Fibroblast of skin of left biceps (primary cell): ENCODE measurements around the gene MBNL1.
"Not testable (repeated sequence)": the region's sequence is repeated elsewhere in the genome, so short reads cannot be mapped to it uniquely, and the experiment has no call there.

Experiments
- DNase-seq, 2 experiments: peaks; one replicate each; pipeline ENCODE4 v3.0.0-alpha.2; 2013; ENCODE audit warnings: low read depth in 2 of 2

Gene MBNL1

DNA sequence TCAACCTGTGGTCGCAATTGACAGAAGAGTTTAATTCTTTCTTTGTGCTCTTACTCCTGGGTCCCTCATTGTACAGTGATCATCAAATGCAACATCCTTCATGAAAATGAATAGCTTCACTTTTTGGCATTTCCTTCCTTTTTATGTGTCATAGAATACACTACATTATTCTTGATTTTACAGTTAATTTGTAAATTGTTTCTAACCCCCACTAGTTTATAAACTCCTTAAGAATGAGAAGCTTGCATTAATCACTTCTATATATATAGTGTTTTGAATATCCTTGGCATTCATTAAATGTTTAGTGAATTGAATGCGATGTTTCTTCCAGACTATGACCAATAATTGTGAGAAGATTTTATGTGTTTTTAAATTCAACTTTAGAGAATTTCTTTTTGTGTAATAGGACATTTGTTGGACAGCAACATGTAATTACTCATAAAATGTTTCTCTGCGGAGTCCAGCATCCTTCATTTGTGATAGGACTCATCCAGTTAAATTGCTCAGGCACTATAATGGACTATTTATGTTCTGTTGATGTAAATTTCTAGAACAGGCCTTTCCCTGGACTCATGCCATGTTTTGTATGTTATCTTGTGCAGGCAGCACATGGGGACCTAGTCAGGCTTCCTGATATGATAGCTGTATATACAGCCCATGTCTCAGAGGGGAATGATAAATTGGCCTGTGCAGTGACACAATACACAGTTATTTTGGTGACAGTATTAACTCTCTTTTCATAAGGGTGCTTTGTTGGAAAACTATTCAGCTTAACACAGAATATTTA, 51.3 kb downstream of the MBNL1 start:
- DNase-seq, result no peak

- DNase-seq, result no peak
Measured at GRCh38 chr3:152321200-152321954, 52.6 kb downstream of the MBNL1 start.

DNA sequence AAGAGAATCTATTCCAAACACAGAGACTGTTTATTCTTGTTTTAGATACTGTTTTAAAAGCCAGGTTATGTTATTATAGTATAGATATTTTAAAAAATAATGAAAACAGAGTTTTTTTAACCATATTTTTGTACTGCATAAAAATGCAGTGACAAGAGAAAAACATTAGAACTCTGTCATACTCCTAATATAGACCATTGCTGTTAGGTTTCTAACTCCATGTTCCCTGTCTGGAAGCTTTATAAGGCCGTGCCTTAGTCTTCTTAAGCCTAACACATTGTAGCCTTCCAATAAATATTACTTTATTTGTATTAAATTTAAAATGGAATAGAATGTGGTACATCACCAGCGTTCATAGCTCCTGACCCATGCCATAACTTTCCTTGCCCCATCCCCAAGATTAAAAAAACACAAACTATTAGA, 53.2 kb downstream of the MBNL1 start:
- DNase-seq, result no peak

GRCh38 chr3:152322756-152323155, 54.0 kb downstream of the MBNL1 start:
- DNase-seq, result no peak

DNA sequence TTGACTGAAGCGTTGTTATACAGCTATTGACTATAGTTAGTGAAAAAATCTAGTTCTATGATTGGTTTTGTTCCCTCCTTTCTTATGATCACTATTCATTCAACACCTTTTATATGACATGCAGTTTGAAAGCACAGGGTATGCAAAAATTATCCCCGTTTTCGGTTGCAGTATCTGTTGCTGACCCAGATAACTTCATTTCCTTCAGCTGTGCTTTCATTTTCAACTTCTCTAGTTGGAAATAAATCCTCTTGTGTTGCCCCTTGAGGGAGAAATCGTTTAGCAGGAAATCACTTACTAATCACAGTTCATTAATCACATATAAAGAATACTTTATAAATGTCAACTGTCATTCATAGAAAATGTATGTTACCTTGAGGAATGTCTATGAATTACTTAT, 55.1 kb downstream of the MBNL1 start:
- no peak for DNase-seq

DNA sequence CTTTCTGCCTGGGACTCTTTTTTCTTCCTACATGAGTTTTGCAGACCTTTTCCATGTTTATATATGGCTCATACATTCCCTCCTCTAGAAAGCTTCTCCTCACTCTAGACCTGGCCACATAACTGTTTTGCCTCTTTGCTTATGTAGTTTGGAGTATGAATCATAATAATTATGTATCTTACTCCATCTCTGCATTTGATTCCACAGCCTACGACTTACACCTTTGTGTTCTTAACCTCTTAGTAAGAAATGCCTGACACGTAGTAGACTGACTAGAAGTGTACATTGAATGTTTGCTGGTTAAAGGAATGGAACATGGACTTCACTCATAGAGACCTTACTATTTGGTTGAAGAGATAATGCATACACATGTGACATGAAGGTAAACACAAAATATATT, 56.4 kb downstream of the MBNL1 start:
- no peak for DNase-seq

DNA sequence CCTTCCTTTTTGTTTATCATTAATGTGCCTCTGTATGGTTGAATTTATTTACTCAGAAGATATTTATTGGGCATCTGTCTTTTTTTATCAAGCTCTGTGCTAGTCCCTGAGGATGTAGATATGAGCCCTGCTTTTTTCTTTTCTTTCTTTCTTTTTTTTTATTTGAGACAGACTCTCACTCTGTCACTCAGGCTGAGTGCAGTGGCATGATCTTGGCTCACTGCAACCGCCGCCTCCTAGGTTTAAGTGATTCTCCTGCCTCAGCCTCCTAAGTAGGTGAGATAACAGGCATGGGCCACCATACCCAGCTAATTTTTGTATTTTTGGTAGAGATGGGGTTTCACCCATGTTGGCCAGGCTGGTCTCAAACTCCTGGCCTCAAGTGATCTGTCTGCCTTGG, 58.5 kb downstream of the MBNL1 start:
- no peak for DNase-seq

DNA sequence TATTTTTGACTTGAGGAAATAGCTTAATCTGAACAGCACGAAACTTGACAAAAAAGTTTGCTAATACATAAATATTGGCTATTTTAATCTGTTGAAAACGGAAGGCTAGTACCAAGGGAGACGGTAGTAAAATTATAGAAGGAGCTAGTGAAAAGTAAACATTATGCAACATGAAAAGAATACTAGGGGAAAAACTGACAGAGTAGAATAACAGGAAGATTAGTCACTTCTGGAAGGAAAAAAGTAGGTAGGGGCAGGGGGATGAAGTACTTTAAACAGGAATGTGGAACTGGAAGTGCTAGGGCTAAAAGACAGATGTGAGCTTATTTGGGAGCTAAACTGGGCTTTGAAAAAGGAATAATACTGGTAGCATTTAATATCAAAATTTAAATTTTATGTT, 60.1 kb downstream of the MBNL1 start:
- DNase-seq, result peak; percentile 63 to 67

GRCh38 chr3:152330559-152330958, 61.8 kb downstream of the MBNL1 start:
- no peak for DNase-seq

DNA sequence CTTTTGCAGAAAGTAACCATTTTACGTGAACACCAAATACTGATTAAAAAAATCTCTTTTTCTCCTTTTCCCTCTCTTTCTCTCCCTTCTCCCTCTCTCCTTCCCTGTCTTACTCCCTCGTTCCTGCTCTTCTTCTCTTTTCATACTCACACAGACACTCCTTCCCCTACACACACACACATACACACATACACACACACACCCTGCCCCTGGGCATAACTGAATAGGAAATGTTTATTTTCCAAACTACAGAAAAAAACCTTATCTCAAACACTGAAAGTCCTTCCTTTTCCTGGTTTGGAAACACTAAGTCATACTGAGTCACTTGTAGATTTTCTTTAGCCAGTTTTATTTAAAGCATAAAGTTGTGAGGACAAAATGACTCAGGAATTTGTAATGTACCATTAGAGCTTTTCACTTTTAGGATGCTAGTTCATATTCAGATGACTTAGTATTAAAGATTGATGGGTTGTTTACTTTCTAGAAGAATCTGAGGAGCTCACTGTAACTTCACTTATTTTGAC, 62.4 kb downstream of the MBNL1 start:
- peak in 1 of 2 experiments; percentile 25 for DNase-seq

- DNase-seq, result no peak
Measured at GRCh38 chr3:152331998-152332397, 63.3 kb downstream of the MBNL1 start.

DNA sequence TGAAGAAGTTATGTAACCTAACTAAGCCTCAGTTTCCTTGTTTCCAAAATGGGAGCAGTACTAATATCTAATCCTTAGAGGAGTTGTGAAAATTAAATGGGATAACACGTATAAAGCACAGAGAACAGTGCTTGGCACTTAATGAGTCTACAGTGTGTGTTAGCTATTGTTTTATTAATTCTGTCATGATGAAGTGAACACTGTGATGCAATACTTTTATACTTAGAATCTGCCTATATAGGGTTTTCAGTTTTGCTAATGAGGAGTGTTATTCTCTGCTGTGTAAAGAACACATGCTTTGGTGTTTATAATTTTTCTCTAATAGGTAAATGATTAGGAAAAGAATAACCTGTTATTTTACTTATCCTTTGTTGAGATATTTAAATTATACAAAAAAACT, 65.2 kb downstream of the MBNL1 start:
- DNase-seq, result no peak

DNA sequence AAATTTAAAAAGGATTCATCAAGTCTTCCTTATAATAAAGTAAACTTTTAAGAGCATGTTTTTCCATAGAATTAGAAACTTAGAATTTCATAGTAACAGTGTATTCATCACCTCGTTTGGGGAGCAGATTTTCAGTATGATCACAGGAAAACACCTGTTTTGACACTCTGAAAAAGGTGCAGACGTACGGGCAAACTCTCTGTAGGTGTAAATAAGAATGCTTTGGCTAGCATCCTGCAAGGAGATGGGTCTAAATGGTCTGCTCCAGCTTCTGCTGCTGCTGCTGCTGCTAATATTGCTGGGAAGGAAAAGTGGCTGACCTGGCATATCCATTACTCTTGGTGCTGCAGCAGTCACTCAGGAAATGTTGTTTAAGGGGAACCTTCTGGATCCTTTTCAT, 66.0 kb downstream of the MBNL1 start:
- DNase-seq, result no peak

GRCh38 chr3:152335273-152335672, 66.5 kb downstream of the MBNL1 start:
- DNase-seq, result no peak

DNA sequence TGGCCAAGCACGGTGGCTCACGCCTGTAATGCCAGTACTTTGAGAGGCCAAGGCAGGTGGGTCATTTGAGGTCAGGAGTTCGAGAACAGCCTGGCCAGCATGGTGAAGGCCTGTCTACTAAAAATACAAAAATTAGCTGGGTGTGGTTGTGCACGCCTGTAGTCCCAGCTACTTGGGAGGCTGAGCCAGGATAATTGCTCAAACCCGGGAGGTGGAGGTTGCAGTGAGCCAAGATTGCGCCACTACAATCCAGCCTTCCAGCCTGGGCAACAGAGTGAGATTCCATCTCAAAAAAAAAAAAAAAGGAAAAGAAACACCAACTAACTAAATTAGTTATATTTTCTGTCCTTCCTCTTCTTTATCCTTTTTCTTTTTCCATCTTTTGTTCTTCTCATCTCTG, 68.6 kb downstream of the MBNL1 start:
- not testable (repeated sequence) for DNase-seq

GRCh38 chr3:152338159-152338720, 69.5 kb downstream of the MBNL1 start:
- no peak for DNase-seq

GRCh38 chr3:152339881-152340505, 71.3 kb downstream of the MBNL1 start:
- no peak for DNase-seq

DNA sequence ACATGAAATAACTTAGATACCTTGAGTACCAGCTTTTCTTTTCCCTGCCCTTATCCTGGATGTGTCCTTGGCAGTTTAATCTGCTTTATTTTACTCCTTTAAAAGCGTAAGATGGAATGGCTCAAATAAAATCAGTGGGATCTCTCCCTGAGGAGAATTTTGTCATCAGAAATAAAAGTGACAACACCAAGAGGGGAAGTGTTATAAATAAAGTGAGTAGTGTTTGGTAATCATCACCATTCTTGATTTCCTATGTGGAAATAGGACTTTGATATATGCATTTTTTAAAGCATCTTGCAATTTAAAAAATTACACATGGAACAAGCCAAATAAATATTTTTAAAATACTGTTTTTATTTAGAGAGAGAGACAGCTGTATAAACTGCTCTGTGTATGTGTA, 76.5 kb downstream of the MBNL1 start:
- no peak for DNase-seq

DNA sequence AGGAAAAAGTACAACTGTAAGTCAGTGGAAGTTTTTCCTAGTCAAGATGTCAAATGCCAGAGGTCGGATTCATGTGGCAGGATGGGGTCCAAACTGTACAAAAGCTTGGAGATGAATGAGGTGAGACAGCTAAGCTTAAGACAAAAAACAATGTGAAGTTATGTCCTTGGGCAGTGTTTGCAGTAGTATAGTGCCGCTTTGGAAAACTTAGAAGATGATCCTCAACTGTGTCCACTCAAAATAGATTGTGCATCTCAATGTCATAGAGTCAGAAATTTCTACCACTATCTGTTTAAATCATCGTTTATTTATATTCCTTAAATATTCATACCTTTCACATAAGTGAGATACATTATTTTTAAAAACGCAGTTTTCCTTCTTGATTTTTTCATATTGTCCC, 77.3 kb downstream of the MBNL1 start:
- DNase-seq, result no peak

- no peak for DNase-seq
Measured at GRCh38 chr3:152346740-152347139, 78.0 kb downstream of the MBNL1 start.

DNA sequence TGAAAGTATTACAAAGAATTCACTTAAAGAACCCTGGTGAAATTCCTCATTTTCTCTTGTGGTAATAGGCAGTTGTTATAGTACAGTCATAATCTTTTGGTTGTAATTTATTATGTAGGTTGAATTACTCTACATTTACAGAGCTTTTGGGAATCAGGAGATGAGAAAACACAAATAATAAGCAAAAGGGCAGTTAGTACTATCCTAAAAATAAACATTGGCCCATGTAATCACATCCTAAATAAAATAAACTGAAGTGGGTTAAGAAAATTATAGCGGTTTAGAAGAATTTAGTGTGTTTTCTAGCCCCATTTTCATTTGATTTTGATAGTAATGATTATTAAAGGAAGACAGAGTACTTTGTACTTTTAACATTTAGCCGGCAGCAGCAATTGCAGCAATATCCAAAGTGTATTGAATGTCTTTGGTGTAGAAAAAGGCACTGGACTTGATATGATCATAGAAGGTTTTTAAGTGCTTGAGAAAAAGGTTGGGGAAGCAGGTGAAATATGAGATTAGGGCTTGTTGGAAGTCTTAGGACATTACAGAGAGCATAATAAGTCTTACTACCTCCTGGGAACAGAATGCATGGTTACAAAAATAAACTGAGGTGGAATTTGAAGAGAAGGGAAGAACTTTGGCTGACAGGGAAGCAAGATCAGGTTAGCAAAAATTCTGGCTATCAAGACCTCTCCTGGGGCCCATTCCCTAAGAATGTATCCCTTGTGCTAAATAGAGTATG, 79.9 kb downstream of the MBNL1 start:
- DNase-seq, result no peak

DNA sequence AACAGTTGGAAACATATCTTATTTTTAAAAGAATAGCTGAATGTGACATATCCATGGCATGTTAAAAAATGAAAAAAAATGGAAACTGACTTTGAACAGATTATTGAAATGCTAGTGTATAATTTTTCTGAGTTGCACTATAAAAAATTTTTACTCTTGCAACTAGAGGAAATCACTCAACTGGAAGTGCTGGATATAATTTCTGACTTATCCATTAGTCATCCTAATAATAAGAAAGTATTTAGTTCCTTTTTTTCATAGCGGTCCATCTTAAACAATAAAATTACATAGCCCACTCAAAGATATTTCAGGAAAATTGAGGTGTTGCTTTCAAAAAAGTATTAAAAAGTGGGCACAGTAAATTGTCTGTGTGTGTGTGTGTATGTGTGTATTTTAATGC, 80.7 kb downstream of the MBNL1 start:
- no peak for DNase-seq
